Progenitor cell of endocrine pancreas (in vitro differentiated cells): ENCODE results near the gene GP1BA. TPM values are rescaled to one million over a fixed set of nuclear protein-coding genes. Genes with fewer than 3 reads are reported as not detected.

Experiments
- DNase-seq: peaks from one replicate; pipeline ENCODE4 v3.0.0; 2021; ENCODE audit warnings: low spot score; ENCODE audit not compliant: unreplicated experiment
- H3K27ac Mint-ChIP-seq: 2 replicates; pipeline ENCODE4 v1.8.0; 2021; ENCODE audit warnings: mild to moderate bottlenecking, moderate library complexity, mixed read lengths
- H3K27me3 Mint-ChIP-seq: 2 replicates; pipeline ENCODE4 v1.8.0; 2021; ENCODE audit warnings: mixed read lengths
- H3K36me3 Mint-ChIP-seq: 2 replicates; pipeline ENCODE4 v1.8.0; 2022; ENCODE audit warnings: mixed read lengths; ENCODE audit not compliant: insufficient read depth
- H3K4me1 Mint-ChIP-seq: 2 replicates; pipeline ENCODE4 v1.8.0; 2021; ENCODE audit warnings: low read depth, mixed read lengths
- H3K4me3 Mint-ChIP-seq: 2 replicates; pipeline ENCODE4 v1.8.0; 2021; ENCODE audit warnings: low read depth, mild to moderate bottlenecking, moderate library complexity, mixed read lengths
- H3K9me3 Mint-ChIP-seq: 2 replicates; pipeline ENCODE4 v1.8.0; 2021; ENCODE audit warnings: low read depth, mixed read lengths
- CTCF ChIP-seq: fragments of 200-600 bp; sonication (generic); IDR thresholded peaks from one replicate; pipeline ENCODE4 v1.5.0; 2021; ENCODE audit warnings: antibody characterized with exemption, mild to moderate bottlenecking; ENCODE audit not compliant: unreplicated experiment
- total RNA-seq: library from RNA; stranded (reverse); gene quantifications from 2 replicates; pipeline ENCODE4 v1.2.1, GENCODE V29; 2021

GP1BA gene
- total RNA-seq, 1 donor from 2014 or later, result not detected

- TF ChIP-seq CTCF, result no peak
- H3K4me1 Mint-ChIP-seq, result no peaks in the 10 kb centered on the region
- no peak for DNase-seq
- H3K9me3 Mint-ChIP-seq, result no peaks in the 10 kb centered on the region
- no peak overlapping the region for H3K27ac Mint-ChIP-seq
- H3K4me3 Mint-ChIP-seq, result no peak overlapping the region
- H3K27me3 Mint-ChIP-seq, result no peaks in the 10 kb centered on the region
- peaks cover 10% of the 10 kb centered on the region for H3K36me3 Mint-ChIP-seq
These were observed 39.4 kb upstream of the GP1BA start for GRCh38 chr17:4892499-4893221.

GRCh38 chr17:4893272-4893671, 38.8 kb upstream of the GP1BA start:
- TF ChIP-seq CTCF, result no peak
- Mint-ChIP-seq H3K36me3 (peaks cover 10% of the 10 kb centered on the region), H3K4me3 (no peak overlapping the region), H3K27ac (no peak overlapping the region), H3K4me1 (no peaks in the 10 kb centered on the region), H3K9me3 (no peaks in the 10 kb centered on the region), H3K27me3 (no peaks in the 10 kb centered on the region)
- no peak for DNase-seq

- no peak for TF ChIP-seq CTCF
- H3K36me3 Mint-ChIP-seq, result peaks cover 11% of the 10 kb centered on the region
- H3K4me1 Mint-ChIP-seq, result no peaks in the 10 kb centered on the region
- peaks cover 3% of the 10 kb centered on the region for H3K27me3 Mint-ChIP-seq
- no peak overlapping the region for H3K27ac Mint-ChIP-seq
- no peak for DNase-seq
- no peak overlapping the region for H3K4me3 Mint-ChIP-seq
- H3K9me3 Mint-ChIP-seq, result no peaks in the 10 kb centered on the region
These were observed 38.1 kb upstream of the GP1BA start for GRCh38 chr17:4893721-4894560.

- Mint-ChIP-seq H3K27ac (no peak overlapping the region), H3K4me1 (no peaks in the 10 kb centered on the region), H3K9me3 (no peaks in the 10 kb centered on the region), H3K4me3 (no peak overlapping the region), H3K36me3 (peaks cover 8% of the 10 kb centered on the region), H3K27me3 (peaks cover 9% of the 10 kb centered on the region)
- DNase-seq, result no peak
- no peak for TF ChIP-seq CTCF
These were observed 37.0 kb upstream of the GP1BA start for GRCh38 chr17:4895121-4895520.

- H3K4me1 Mint-ChIP-seq, result no peaks in the 10 kb centered on the region
- peak; percentile 12 for TF ChIP-seq CTCF
- H3K4me3 Mint-ChIP-seq, result no peak overlapping the region
- DNase-seq, result no peak
- H3K27me3 Mint-ChIP-seq, result peaks cover 9% of the 10 kb centered on the region
- H3K27ac Mint-ChIP-seq, result no peak overlapping the region
- no peaks in the 10 kb centered on the region for H3K9me3 Mint-ChIP-seq
- H3K36me3 Mint-ChIP-seq, result peaks cover 6% of the 10 kb centered on the region
These were observed 36.3 kb upstream of the GP1BA start for GRCh38 chr17:4895657-4896331.
